HG02885 (cell line): ENCODE measurements around the gene LTO1.
A peak's percentile ranks its signal among the peaks of the same experiment; 100 is the strongest.

Experiments used
- ATAC-seq: cut with Tn5 transposase; IDR thresholded peaks from one replicate; pipeline ENCODE4 v1.9.1; 2021; ENCODE audit warnings: mild to moderate bottlenecking; ENCODE audit not compliant: unreplicated experiment, poor library complexity

The LTO1 gene

DNA sequence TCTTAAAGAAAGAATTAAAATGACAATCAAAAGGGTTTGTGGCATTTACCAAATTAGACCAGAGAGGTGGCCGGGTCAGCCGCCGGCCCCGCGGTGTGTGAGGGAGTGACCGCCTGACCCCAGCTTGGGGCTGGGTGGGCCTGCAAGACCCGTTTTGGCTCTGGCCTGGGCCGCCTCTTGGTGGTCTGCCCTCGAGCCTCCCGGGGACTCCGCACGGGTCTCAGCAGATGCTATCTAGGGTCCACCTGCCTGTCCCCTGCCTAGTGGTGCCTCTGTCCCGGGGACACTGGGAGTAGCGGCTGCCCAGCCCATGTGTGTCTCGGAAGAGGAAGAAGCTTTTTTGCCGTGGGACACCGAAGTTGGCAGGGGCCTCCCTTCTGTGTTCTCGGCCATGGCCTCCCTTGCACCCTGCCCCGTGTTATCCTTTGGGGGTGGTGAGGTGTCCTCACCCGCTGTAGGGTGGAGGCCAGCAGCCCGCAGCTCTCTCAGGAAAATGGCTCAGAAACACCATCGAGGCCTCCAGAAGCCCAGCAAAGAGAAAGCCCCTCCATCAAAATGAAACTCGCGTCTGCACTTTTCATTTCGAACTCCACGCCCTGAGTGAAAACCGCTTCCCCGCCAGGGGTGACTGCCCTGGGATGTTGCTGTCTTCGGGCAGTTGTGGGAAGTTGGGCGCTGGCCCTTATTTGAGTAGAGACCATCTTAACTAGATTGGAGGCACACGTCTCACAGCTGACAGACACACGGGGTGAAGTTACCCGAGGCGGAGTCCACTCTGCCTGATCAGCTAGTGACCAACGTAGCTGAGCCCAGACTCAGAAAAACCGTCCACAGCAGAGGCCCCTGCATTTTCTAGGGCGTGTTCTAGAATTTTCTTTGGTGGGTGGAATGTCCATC lies 26.2 kb downstream of the LTO1 start:
- no peak for ATAC-seq

GRCh38 chr11:69647761-69648497 lies 27.2 kb downstream of the LTO1 start:
- ATAC-seq = no peak

- no peak for ATAC-seq
These were observed 27.8 kb downstream of the LTO1 start for GRCh38 chr11:69647390-69647748.

- no peak for ATAC-seq
These were observed 28.4 kb downstream of the LTO1 start for GRCh38 chr11:69646493-69647389.

- no peak for ATAC-seq
These were observed 29.2 kb downstream of the LTO1 start for GRCh38 chr11:69645801-69646492.

GRCh38 chr11:69644962-69645675 lies 30.0 kb downstream of the LTO1 start:
- ATAC-seq = no peak

GRCh38 chr11:69644071-69644961 lies 30.8 kb downstream of the LTO1 start:
- no peak for ATAC-seq

DNA sequence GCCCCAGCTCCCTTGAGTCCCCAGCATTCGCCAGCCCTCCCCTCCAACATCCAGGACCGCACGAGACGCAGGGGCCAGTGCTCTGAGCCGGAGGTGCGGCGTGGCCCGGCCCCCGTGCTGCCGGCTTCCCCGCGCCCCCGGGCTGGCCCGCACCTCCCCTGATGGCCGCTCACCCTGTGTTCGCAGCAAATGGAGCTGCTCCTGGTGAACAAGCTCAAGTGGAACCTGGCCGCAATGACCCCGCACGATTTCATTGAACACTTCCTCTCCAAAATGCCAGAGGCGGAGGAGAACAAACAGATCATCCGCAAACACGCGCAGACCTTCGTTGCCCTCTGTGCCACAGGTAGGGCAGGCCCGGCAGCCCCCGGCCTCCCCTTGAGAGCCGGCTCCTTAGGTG lies 31.5 kb downstream of the LTO1 start:
- no peak for ATAC-seq

GRCh38 chr11:69642913-69643632 lies 32.1 kb downstream of the LTO1 start:
- ATAC-seq = peak; percentile 67

DNA sequence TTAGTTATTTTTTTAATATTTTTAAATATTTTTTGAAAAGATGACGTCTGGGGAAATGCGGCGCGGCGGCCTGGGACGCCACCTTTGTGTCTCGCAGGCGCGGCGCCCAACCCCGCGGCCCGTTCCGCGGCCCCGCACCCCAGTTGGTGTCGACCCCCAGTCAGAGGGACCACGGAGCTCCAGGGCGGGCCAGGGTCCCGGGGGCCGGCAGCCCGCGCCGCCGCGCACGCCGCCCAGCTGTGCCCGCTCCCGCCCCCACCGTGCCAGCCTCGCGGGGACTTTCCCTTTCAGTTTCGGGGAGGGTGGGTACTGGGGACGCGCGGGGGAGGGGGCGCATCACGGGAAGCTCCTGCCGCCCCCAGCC lies 32.6 kb downstream of the LTO1 start:
- ATAC-seq = no peak

GRCh38 chr11:69641681-69642548 lies 33.2 kb downstream of the LTO1 start:
- ATAC-seq = no peak

DNA sequence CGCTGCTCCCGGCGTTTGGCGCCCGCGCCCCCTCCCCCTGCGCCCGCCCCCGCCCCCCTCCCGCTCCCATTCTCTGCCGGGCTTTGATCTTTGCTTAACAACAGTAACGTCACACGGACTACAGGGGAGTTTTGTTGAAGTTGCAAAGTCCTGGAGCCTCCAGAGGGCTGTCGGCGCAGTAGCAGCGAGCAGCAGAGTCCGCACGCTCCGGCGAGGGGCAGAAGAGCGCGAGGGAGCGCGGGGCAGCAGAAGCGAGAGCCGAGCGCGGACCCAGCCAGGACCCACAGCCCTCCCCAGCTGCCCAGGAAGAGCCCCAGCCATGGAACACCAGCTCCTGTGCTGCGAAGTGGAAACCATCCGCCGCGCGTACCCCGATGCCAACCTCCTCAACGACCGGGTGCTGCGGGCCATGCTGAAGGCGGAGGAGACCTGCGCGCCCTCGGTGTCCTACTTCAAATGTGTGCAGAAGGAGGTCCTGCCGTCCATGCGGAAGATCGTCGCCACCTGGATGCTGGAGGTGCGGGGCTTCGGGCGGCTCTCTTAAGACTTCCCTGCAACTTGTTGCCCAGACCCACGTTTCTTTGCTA lies 34.1 kb downstream of the LTO1 start, which contains the start of gene CCND1:
Gene CCND1 (plus strand): TSS at position 162 of the 587 bp plus-strand sequence. CDS start 158 bp downstream, at position 320.
- no peak for ATAC-seq

DNA sequence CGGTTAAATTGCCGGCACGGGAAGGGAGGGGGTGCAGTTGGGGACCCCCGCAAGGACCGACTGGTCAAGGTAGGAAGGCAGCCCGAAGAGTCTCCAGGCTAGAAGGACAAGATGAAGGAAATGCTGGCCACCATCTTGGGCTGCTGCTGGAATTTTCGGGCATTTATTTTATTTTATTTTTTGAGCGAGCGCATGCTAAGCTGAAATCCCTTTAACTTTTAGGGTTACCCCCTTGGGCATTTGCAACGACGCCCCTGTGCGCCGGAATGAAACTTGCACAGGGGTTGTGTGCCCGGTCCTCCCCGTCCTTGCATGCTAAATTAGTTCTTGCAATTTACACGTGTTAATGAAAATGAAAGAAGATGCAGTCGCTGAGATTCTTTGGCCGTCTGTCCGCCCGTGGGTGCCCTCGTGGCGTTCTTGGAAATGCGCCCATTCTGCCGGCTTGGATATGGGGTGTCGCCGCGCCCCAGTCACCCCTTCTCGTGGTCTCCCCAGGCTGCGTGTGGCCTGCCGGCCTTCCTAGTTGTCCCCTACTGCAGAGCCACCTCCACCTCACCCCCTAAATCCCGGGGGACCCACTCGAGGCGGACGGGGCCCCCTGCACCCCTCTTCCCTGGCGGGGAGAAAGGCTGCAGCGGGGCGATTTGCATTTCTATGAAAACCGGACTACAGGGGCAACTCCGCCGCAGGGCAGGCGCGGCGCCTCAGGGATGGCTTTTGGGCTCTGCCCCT lies 34.7 kb downstream of the LTO1 start:
- ATAC-seq = no peak

- ATAC-seq = no peak
These were observed 35.3 kb downstream of the LTO1 start for GRCh38 chr11:69639831-69640230.

GRCh38 chr11:69638941-69639681 lies 36.0 kb downstream of the LTO1 start:
- ATAC-seq = no peak
